Measurements from ENCODE around the gene DCPS. TPM values are rescaled to one million over a fixed set of nuclear protein-coding genes. Genes with fewer than 3 reads are reported as not detected.

DCPS gene
- total and polyA plus RNA-seq, 8 donors = 8.4 to 16.6 (median 10.5) TPM

GRCh38 chr11:126318574-126319373 is 14.9 kb downstream of the DCPS start:
- no peak for FAIRE-seq

GRCh38 chr11:126319374-126319740 is 15.5 kb downstream of the DCPS start:
- Histone ChIP-seq H3K36me3 (no peaks in the 10 kb centered on the region), H3K9me3 (no peaks in the 10 kb centered on the region), H3K4me3 (no peak overlapping the region), H3K27me3 (no peaks in the 10 kb centered on the region), H3K27ac (no peak overlapping the region), H3K4me1 (no peaks in the 10 kb centered on the region)
- intact Hi-C loops (cut with DNase I) = loop anchor here in 1 of 3 donors (10.0 kb wide), 1 partner anchor 165 kb away; no protein-coding TSS in a partner anchor
- TF ChIP-seq CTCF (IDR thresholded peaks at IDR 0.05) = no peak
- no peak for FAIRE-seq
- ATAC-seq = no peak
- DNase-seq = peak in 1 of 6 donors; percentile 30
- 81 to 91% methylated on average over 5 of the region's 5 CpGs for WGBS, 2 donors

More at GRCh38 chr11:126318574-126319373, 14.9 kb downstream of the DCPS start:
- intact Hi-C loops (cut with DNase I) = loop anchor here in 1 of 3 donors (10.0 kb wide), 1 partner anchor 166 kb away; no protein-coding TSS in a partner anchor
- ATAC-seq = peak in 3 of 4 donors; percentile 67 to 86 (median 84)
- no peak overlapping the region for H3K4me3 ChIP-seq
- 76 to 81% methylated on average over 9 of the region's 9 CpGs for WGBS, 2 donors
- peak in 2 of 6 donors; percentile 15 to 40 for DNase-seq
- H3K27me3 ChIP-seq = no peaks in the 10 kb centered on the region
- H3K4me1 ChIP-seq = no peaks in the 10 kb centered on the region
- H3K9me3 ChIP-seq = no peaks in the 10 kb centered on the region
- TF ChIP-seq CTCF (IDR thresholded peaks at IDR 0.05) = no peak
- no peaks in the 10 kb centered on the region for H3K36me3 ChIP-seq
- H3K27ac ChIP-seq = peak overlapping the region in 2 of 4 donors; percentile 19 to 38

DNA sequence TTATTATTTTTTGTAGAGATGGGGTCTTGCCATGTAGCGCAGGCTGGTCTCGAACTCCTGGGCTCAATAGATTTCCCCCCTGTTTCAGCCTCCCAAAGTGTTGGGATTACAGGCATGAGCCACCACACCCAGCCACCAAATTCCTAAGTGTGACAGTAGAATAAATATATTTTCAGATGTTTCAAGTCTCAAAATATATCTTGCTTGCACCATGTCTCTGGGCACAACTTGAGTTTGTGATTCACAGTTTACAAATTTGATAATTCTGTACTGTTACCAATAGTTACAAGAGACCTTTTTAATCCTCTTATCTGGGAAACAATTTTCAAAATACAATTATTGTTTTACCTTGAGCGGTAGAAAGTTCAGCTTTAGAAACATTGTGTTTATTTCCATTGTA is 19.1 kb downstream of the DCPS start:
- no peaks in the 10 kb centered on the region for H3K27me3 ChIP-seq
- WGBS, 2 donors = 95% methylated on average over 3 of the region's 3 CpGs
- H3K36me3 ChIP-seq = no peaks in the 10 kb centered on the region
- FAIRE-seq (no peak), ATAC-seq (no peak), DNase-seq (no peak)
- no peak overlapping the region for H3K4me3 ChIP-seq
- intact Hi-C loops (cut with DNase I) = no loop called here
- no peaks in the 10 kb centered on the region for H3K9me3 ChIP-seq
- no peaks in the 10 kb centered on the region for H3K4me1 ChIP-seq
- TF ChIP-seq CTCF (IDR thresholded peaks at IDR 0.05) = no peak
- H3K27ac ChIP-seq = no peak overlapping the region

DNA sequence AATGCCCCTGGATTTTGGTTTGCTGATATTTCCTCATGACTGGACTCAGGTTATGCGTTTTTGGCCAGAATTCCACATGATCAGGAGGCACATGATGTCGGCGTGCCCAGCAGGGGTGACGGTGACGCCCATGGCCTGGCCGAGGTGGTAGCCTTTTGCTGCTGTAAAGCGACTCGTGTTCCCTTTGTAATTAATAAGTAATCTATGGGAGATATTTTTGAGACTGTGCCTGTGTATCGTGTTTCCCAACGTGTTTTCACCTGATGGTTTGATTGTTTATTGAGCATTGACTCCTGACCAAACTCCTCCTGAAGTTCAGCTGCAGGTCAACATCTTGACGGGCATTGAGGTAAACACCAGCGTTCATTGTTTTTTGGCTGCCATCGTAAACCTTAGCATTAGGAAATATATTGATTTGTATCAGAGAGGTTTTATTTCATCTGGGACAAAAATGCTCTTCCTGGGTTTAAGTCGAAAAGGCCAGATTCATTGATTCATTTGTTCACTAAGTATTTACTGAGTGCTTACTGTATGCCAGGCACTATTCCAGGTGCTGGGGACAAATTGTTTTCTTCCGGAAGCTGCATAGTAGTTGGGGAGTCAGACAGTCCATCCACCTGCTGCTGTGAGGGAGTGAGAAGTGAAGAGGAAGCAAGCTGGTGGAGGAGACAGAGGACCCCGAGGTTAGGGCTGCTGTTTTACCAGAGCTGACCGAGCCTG is 23.6 kb downstream of the DCPS start:
- Histone ChIP-seq H3K4me1 (no peaks in the 10 kb centered on the region), H3K27ac (peak overlapping the region in 2 of 4 donors; percentile 25 to 63), H3K36me3 (peaks cover 0 to 4% (median 0%) of the 10 kb centered on the region in 3 donors), H3K4me3 (no peak overlapping the region), H3K9me3 (no peaks in the 10 kb centered on the region), H3K27me3 (no peaks in the 10 kb centered on the region)
- ATAC-seq = peak; percentile 34 to 54 (median 48)
- no peak for TF ChIP-seq CTCF (IDR thresholded peaks at IDR 0.05)
- no peak for FAIRE-seq
- intact Hi-C loops (cut with DNase I) = no loop called here
- WGBS, 2 donors = 58% methylated on average over 17 of the region's 17 CpGs
- no peak for DNase-seq

Data from pancreas (tissue), 10 donors.